ENCODE results near the gene XPNPEP2.

The XPNPEP2 gene

DNA sequence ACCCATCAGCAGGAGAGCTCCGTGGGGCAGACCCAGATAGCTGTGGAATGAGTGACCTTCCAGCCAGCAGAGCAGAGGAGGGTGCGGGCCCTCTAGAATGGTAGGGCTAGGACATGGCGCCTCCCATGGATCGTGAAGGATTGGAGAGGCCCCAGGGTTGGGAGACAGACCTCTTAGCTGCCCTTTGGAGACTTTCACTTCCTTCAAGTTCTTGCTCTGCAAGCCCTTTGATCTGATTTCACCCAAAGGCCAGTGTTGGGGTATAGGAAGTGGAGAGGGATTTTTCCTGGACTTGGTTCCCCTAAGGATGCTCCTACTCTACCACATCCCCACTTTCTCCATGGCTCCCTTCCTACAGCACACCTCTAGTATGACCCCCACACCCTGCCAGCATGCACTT lies 43.9 kb downstream of the XPNPEP2 start:
- DNase-seq (ENCODE audit: low read depth): no peak
- TF ChIP-seq, protein P1, sequence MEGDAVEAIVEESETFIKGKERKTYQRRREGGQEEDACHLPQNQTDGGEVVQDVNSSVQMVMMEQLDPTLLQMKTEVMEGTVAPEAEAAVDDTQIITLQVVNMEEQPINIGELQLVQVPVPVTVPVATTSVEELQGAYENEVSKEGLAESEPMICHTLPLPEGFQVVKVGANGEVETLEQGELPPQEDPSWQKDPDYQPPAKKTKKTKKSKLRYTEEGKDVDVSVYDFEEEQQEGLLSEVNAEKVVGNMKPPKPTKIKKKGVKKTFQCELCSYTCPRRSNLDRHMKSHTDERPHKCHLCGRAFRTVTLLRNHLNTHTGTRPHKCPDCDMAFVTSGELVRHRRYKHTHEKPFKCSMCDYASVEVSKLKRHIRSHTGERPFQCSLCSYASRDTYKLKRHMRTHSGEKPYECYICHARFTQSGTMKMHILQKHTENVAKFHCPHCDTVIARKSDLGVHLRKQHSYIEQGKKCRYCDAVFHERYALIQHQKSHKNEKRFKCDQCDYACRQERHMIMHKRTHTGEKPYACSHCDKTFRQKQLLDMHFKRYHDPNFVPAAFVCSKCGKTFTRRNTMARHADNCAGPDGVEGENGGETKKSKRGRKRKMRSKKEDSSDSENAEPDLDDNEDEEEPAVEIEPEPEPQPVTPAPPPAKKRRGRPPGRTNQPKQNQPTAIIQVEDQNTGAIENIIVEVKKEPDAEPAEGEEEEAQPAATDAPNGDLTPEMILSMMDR (IDR thresholded peaks at IDR 0.05; ENCODE audit: low read length, missing control alignments): no peak
- H3K4me3 ChIP-seq (replicated peaks; ENCODE audit: low read depth, low read length): no peak overlapping the region

DNA sequence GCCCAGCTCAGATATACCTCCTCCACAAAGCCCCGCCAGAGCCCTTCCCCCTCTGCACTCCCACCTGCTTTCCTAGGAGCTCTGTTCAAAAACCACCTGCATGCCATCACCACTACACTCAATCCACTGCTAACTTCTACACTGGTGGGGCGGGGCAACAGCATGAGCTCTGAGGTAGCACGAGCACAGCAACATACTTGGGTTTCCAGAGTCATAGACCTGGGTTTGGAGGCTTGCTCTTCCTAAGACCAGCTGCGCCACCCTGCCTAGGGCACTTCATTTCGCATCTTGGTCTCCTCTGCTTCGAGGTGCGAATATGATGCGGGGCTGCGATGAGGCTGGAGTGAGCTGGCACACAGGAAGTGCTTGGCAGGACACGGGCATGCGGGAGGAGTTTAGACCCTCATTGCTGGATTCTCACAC lies 44.5 kb downstream of the XPNPEP2 start:
- DNase-seq (ENCODE audit: low read depth): no peak
- TF ChIP-seq, protein P1 (IDR thresholded peaks at IDR 0.05; ENCODE audit: low read length, missing control alignments): no peak
- no peak overlapping the region for H3K4me3 ChIP-seq (replicated peaks; ENCODE audit: low read depth, low read length)

DNA sequence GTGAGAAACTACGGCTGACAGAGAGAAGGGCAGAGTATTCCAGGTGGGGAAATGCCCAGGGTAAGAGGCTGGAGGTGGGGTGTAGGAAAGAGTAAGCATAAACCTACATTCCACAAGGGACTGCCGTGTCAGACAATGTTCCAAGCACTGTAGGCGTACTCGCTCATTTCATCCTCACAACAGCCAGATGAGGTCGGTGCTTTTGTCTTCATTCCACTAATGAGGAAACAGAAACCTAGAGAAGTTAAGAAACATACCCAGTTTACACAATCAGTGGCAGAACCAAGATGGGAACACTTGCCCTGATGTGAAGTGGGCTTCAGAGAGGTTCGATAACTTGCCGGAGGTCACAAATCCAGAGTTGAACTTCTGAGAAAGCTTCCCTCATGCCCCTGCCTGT lies 45.6 kb downstream of the XPNPEP2 start:
- no peak overlapping the region for H3K4me3 ChIP-seq (replicated peaks; ENCODE audit: low read depth, low read length)
- DNase-seq (ENCODE audit: low read depth): no peak
- TF ChIP-seq, protein P1 (IDR thresholded peaks at IDR 0.05; ENCODE audit: low read length, missing control alignments): no peak

DNA sequence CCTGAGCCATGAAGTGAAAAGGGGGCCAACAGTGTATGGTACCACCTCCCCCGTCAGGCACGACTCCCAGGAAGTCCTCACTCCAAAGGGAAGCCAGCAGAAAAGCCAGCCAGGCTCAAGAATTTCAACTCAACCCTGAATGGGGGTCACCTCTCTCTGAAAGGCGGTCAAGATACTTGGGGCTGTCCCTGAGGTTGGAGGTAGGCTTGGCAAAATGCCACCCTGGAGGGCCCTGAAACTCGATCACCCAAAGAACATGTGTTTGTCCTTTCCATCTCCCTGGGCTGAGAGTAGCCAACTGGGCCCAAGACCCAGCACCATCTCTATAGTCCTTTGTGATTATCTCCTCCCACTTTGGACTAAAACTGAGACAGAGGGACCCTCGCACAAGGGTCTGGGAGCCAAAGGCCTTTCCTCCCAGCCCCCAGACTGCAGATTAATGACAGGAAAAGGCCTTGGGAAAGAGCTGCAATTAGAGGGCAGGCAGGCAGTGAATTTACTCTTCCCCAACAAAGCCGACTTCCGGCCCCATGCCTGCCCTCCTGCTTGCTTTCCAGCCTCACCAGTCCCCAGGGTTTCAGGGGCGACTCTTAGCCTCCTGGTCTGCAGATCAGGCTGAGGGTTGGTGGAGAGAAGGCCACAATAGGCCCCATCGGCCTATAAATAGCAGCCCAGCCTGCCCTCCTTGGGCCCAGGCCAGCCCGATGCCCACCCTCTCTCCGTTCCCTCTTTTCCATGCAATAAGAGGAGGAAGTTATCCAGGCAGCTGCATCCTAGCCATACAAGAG lies 46.6 kb downstream of the XPNPEP2 start:
- no peak overlapping the region for H3K4me3 ChIP-seq (replicated peaks; ENCODE audit: low read depth, low read length)
- TF ChIP-seq, protein P1 (IDR thresholded peaks at IDR 0.05; ENCODE audit: low read length, missing control alignments): no peak
- no peak for DNase-seq (ENCODE audit: low read depth)

DNA sequence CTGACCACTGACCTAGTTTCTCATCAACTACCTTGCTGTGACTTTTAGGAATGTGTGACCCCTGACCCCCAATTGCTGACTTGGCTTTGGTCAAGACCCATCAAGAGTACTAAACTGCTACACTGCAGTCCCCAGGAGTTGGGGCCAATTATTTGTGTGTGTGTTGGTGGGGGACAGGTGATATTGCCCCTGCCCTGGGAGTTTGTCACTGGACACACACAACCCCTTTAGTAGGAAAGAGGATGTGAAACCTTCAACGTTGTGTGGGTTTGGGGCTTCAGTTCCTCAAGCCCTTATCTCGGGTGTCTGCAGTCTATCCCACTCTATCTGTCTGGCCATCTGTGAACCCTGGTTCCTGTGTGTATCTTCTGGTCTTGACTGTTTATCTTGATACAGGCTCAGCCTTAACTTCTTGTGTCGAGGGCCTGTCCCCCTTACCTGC lies 47.5 kb downstream of the XPNPEP2 start:
- DNase-seq (ENCODE audit: low read depth): no peak
- TF ChIP-seq, protein P1 (IDR thresholded peaks at IDR 0.05; ENCODE audit: low read length, missing control alignments): no peak
- no peak overlapping the region for H3K4me3 ChIP-seq (replicated peaks; ENCODE audit: low read depth, low read length)

DNA sequence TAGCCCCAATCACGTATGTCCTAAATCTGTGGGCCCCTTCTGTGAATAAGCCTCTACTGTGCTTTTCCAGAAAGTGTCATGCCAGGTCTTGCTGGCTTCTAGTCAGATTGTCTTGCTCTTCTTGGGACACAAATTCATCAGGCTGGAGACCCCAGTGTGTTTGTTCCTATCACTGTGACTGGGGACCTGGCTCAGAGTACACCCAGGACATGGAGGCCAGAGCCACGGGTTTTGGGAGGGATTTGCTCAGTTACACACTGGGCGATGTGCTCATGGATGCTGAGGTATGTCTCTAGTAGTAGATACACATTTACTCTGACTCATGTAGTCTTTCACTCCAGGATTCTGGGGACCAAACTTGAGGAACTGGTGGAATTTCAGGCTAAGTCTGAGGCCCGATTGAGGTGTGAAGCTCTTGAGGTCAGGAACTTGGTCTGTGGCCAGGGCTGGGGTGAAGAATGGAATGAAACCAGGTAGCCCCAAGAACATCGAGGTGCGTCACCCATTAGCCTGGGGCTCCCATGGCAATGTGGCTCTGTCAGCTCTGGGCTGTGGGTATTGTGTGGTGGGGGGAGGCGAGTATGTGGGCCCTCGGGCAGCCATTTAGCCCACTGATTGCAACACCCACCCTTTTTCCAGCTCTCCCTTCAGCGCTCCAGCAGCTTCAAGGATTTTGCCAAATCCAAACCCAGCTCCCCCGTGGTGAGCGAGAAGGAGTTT lies 48.7 kb downstream of the XPNPEP2 start:
- TF ChIP-seq, protein P1 (IDR thresholded peaks at IDR 0.05; ENCODE audit: low read length, missing control alignments): no peak
- no peak for DNase-seq (ENCODE audit: low read depth)

More for the DNA sequence above, 48.7 kb downstream of the XPNPEP2 start:
- H3K4me3 ChIP-seq (replicated peaks; ENCODE audit: low read depth, low read length): no peak overlapping the region

Data from fibroblast of pulmonary artery (primary cell).